MM.1S (cell line): ENCODE measurements around the gene DOCK4.

Source experiments
- DNase-seq: peaks from one replicate; pipeline ENCODE4 v3.0.0-alpha.2; 2015
- H2AFZ ChIP-seq: fragments of 300-600 bp; sonication (generic); 2 replicates; pipeline ENCODE4 v1.6.0; 2016; ENCODE audit warnings: antibody characterized with exemption, low read length
- H3F3A ChIP-seq: fragments of 300-600 bp; sonication (generic); 2 replicates; pipeline ENCODE4 v1.6.1; 2016; ENCODE audit warnings: mild to moderate bottlenecking, antibody characterized with exemption, low read length, moderate library complexity, mixed read lengths; ENCODE audit not compliant: insufficient read depth
- H3K27ac ChIP-seq: fragments of 300-600 bp; sonication (generic); 2 replicates; pipeline ENCODE4 v1.5.1; 2016; ENCODE audit warnings: mild to moderate bottlenecking, low read length
- H3K27me3 ChIP-seq: fragments of 300-600 bp; sonication (generic); replicated peaks from 2 replicates; pipeline ENCODE4 v1.6.0; 2016; ENCODE audit warnings: low read length; ENCODE audit not compliant: insufficient read depth
- H3K36me3 ChIP-seq: fragments of 300-600 bp; sonication (generic); replicated peaks from 2 replicates; pipeline ENCODE4 v1.6.1; 2016; ENCODE audit warnings: mild to moderate bottlenecking, low read length, mixed read lengths; ENCODE audit not compliant: insufficient read depth
- H3K4me1 ChIP-seq: fragments of 300-600 bp; sonication (generic); 2 replicates; pipeline ENCODE4 v1.6.1; 2016; ENCODE audit warnings: low read length, mixed read lengths
- H3K4me2 ChIP-seq: fragments of 300-600 bp; sonication (generic); 2 replicates; pipeline ENCODE4 v1.6.0; 2016; ENCODE audit warnings: low read depth, low read length
- H3K4me3 ChIP-seq: fragments of 300-600 bp; sonication (generic); 2 replicates; pipeline ENCODE4 v1.5.1; 2016; ENCODE audit warnings: low read length, mixed read lengths
- H3K79me2 ChIP-seq: fragments of 300-600 bp; sonication (generic); 2 replicates; pipeline ENCODE4 v1.6.1; 2016; ENCODE audit warnings: mixed run types, low read length, mixed read lengths
- H3K9ac ChIP-seq: fragments of 300-600 bp; sonication (generic); 2 replicates; pipeline ENCODE4 v1.6.1; 2016; ENCODE audit warnings: low read length, mixed read lengths
- H3K9me2 ChIP-seq: fragments of 300-600 bp; sonication (generic); replicated peaks from 2 replicates; pipeline ENCODE4 v1.6.1; 2016; ENCODE audit warnings: mild to moderate bottlenecking, low read length, mixed read lengths; ENCODE audit not compliant: insufficient read depth
- H3K9me3 ChIP-seq: fragments of 300-600 bp; sonication (generic); replicated peaks from 2 replicates; pipeline ENCODE4 v1.6.1; 2016; ENCODE audit warnings: mild to moderate bottlenecking, low read length, mixed read lengths; ENCODE audit not compliant: insufficient read depth
- H4K20me1 ChIP-seq: fragments of 300-600 bp; sonication (generic); 2 replicates; pipeline ENCODE4 v1.6.1; 2016; ENCODE audit warnings: mild to moderate bottlenecking, low read length, moderate library complexity, mixed read lengths; ENCODE audit not compliant: insufficient read depth
- CTCF ChIP-seq: fragments of 300-600 bp; sonication (generic); IDR thresholded peaks from 2 replicates; pipeline ENCODE4 v1.5.1; 2016; ENCODE audit warnings: antibody characterized with exemption, low read length, mixed read lengths
- EZH2 ChIP-seq: fragments of 300-600 bp; sonication (generic); optimal IDR thresholded peaks from 2 replicates; pipeline ENCODE3; 2017; ENCODE audit warnings: low read depth, mild to moderate bottlenecking, antibody characterized with exemption, low read length, mixed read lengths
- EZH2phosphoT487 ChIP-seq: fragments of 300-600 bp; sonication (generic); IDR thresholded peaks from 2 replicates; pipeline ENCODE4 v1.6.1; 2018; ENCODE audit warnings: antibody characterized with exemption, low read length

Gene DOCK4

GRCh38 chr7:112183266-112183665 lies 22.9 kb downstream of the DOCK4 start:
- Histone ChIP-seq H3K9me2 (no peaks in the 10 kb centered on the region), H4K20me1 (no peaks in the 10 kb centered on the region; the same call in 1 of the 2 replicates), H3K79me2 (peaks cover 98% of the 10 kb centered on the region), H3K4me2 (no peak overlapping the region), H3K9ac (no peak overlapping the region), H2AFZ (no peak overlapping the region), H3K4me3 (no peak overlapping the region), H3F3A (peaks cover 24% of the 10 kb centered on the region), H3K27ac (no peak overlapping the region), H3K4me1 (peaks cover 52% of the 10 kb centered on the region), H3K36me3 (no peaks in the 10 kb centered on the region), H3K27me3 (no peaks in the 10 kb centered on the region), H3K9me3 (no peaks in the 10 kb centered on the region)
- DNase-seq: no peak
- TF ChIP-seq EZH2: no peak
- no peak for TF ChIP-seq EZH2phosphoT487
- TF ChIP-seq CTCF: no peak

- H3F3A ChIP-seq: peaks cover 19% of the 10 kb centered on the region
- H3K4me1 ChIP-seq: peaks cover 47% of the 10 kb centered on the region
- H4K20me1 ChIP-seq: no peaks in the 10 kb centered on the region; the same call in 1 of the 2 replicates
- no peaks in the 10 kb centered on the region for H3K9me3 ChIP-seq
- H3K9me2 ChIP-seq: no peaks in the 10 kb centered on the region
- H3K27me3 ChIP-seq: no peaks in the 10 kb centered on the region
- H3K79me2 ChIP-seq: peaks cover 98% of the 10 kb centered on the region
- no peak for DNase-seq
- TF ChIP-seq CTCF: no peak
- TF ChIP-seq EZH2: no peak
- TF ChIP-seq EZH2phosphoT487: no peak
- H3K36me3 ChIP-seq: no peaks in the 10 kb centered on the region
- H3K9ac ChIP-seq: no peak overlapping the region
- H3K27ac ChIP-seq: no peak overlapping the region
- H3K4me3 ChIP-seq: no peak overlapping the region
- H3K4me2 ChIP-seq: no peak overlapping the region
- no peak overlapping the region for H2AFZ ChIP-seq
Observed at GRCh38 chr7:112182749-112183148, 23.4 kb downstream of the DOCK4 start.

- H3K79me2 ChIP-seq: peaks cover 98% of the 10 kb centered on the region
- H2AFZ ChIP-seq: no peak overlapping the region
- H3K9me2 ChIP-seq: no peaks in the 10 kb centered on the region
- no peak for TF ChIP-seq CTCF
- no peak for TF ChIP-seq EZH2
- no peak for TF ChIP-seq EZH2phosphoT487
- H3K4me1 ChIP-seq: peaks cover 22% of the 10 kb centered on the region
- no peak for DNase-seq
- no peaks in the 10 kb centered on the region for H3K27me3 ChIP-seq
- H3F3A ChIP-seq: peaks cover 4% of the 10 kb centered on the region
- no peak overlapping the region for H3K9ac ChIP-seq
- no peak overlapping the region for H3K4me3 ChIP-seq
- H3K4me2 ChIP-seq: no peak overlapping the region
- no peaks in the 10 kb centered on the region for H3K9me3 ChIP-seq
- H3K36me3 ChIP-seq: no peaks in the 10 kb centered on the region
- H4K20me1 ChIP-seq: no peaks in the 10 kb centered on the region; the same call in 1 of the 2 replicates
- no peak overlapping the region for H3K27ac ChIP-seq
Observed at GRCh38 chr7:112180223-112180622, 26.0 kb downstream of the DOCK4 start.
